GM18520 (cell line): Measurements from ENCODE around the gene TPM4.

Experiments
- ATAC-seq: cut with Tn5 transposase; IDR thresholded peaks from one replicate; pipeline ENCODE4 v1.9.1; 2021; ENCODE audit not compliant: unreplicated experiment

The TPM4 gene

GRCh38 chr19:16121967-16122366 lies 45.7 kb downstream of the TPM4 start:
- no peak for ATAC-seq

- no peak for ATAC-seq
Measured at GRCh38 chr19:16124953-16125352, 48.7 kb downstream of the TPM4 start.

- no peak for ATAC-seq
Measured at GRCh38 chr19:16125737-16126495, 49.6 kb downstream of the TPM4 start.

GRCh38 chr19:16127080-16127479 lies 50.8 kb downstream of the TPM4 start:
- ATAC-seq: no peak

- no peak for ATAC-seq
Measured at GRCh38 chr19:16127776-16128371, 51.6 kb downstream of the TPM4 start.

- ATAC-seq: no peak
Measured at GRCh38 chr19:16131648-16132047, 55.4 kb downstream of the TPM4 start.

- ATAC-seq: no peak
Measured at GRCh38 chr19:16133818-16134217, 57.5 kb downstream of the TPM4 start.

GRCh38 chr19:16134510-16134909 lies 58.2 kb downstream of the TPM4 start:
- no peak for ATAC-seq

GRCh38 chr19:16135430-16136127 lies 59.3 kb downstream of the TPM4 start:
- ATAC-seq: no peak

- no peak for ATAC-seq
Measured at GRCh38 chr19:16136185-16136999, 60.1 kb downstream of the TPM4 start.

- ATAC-seq: no peak
Measured at GRCh38 chr19:16139752-16140151, 63.5 kb downstream of the TPM4 start.

- peak; percentile 36 for ATAC-seq
Measured at GRCh38 chr19:16141043-16141442, 64.7 kb downstream of the TPM4 start.

- no peak for ATAC-seq
Measured at GRCh38 chr19:16142032-16142580, 65.8 kb downstream of the TPM4 start.

- peak; percentile 67 for ATAC-seq
Measured at GRCh38 chr19:16143399-16144215, 67.3 kb downstream of the TPM4 start, which contains the start of gene HSH2D. Gene HSH2D (plus strand): TSS chr19:16143685. CDS start chr19:16148751, 5,066 bp downstream.

GRCh38 chr19:16144216-16144581 lies 67.9 kb downstream of the TPM4 start:
- no peak for ATAC-seq

GRCh38 chr19:16146112-16146511 lies 69.8 kb downstream of the TPM4 start:
- ATAC-seq: no peak

- no peak for ATAC-seq
Measured at GRCh38 chr19:16148443-16149229, 72.3 kb downstream of the TPM4 start.
